GM19372 (cell line): Measurements from ENCODE around the gene KCNK7.

Source experiments
- ATAC-seq: cut with Tn5 transposase; IDR thresholded peaks from one replicate; pipeline ENCODE4 v1.9.1; 2021; ENCODE audit warnings: mild to moderate bottlenecking, low read depth, moderate library complexity; ENCODE audit not compliant: unreplicated experiment

KCNK7 gene

DNA sequence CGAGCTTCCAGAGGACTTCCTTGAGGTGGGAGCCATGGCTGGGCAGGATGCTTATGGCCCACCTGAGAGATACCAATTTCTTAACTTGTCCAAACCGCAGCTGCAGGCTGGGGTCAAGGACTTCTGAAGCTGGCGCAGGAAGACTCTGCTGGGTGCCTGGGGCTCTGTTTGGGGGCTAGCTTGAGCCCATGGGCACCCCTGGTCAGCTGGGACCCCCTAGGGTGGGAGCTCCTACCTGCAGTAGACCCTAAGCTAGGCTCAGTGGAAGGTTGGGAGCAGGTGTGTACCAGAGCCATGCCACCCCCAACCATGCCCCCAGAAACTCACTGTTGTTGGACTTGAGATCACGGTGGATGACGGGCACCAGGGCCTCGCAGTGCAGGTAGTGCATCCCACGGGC, 17.1 kb upstream of the KCNK7 start:
- no peak for ATAC-seq

DNA sequence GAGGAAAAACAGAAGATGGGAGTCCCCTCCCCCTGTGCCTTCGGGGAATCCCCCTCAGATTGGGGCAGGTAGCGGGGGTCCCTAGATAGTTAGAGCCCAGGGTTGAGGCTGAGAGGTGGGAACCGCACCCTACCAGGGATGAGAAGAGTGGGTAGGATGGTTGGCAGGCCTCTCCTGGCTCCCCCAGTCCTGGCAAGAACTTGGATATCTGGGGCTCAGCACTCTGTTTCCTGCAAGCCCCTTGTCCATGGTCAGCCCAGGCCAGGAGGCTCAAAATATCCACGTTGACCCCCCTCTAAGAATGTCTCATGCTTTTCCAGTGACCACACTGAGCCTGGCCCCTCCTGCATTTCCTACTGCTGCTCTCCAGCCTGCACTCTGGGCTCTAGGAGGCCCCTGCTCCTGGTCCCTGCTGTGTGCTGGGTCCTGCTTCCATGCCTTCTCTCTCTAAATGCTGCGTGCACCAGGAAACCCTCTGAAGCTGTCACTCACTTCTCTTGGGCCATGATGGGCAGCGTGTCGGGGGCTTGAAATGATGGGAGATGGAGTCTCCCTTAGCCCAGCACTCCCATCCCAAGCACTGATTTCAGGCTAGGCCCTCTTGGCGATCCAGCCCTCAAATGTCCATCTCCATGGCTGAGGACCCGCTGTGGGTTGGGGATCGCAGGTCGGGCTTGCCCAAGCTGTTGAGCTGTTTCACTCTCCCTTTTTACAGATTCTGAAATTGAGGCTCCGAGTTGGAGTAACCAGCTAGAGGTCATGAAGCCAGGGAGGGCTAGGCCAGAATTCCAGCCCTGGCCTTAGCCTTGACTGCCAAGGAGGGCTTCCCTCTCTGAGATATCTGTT, 16.4 kb upstream of the KCNK7 start:
- ATAC-seq = no peak

- ATAC-seq = no peak
Observed at GRCh38 chr11:65611028-65611757, 15.6 kb upstream of the KCNK7 start.

GRCh38 chr11:65610404-65610803, 14.8 kb upstream of the KCNK7 start:
- no peak for ATAC-seq

DNA sequence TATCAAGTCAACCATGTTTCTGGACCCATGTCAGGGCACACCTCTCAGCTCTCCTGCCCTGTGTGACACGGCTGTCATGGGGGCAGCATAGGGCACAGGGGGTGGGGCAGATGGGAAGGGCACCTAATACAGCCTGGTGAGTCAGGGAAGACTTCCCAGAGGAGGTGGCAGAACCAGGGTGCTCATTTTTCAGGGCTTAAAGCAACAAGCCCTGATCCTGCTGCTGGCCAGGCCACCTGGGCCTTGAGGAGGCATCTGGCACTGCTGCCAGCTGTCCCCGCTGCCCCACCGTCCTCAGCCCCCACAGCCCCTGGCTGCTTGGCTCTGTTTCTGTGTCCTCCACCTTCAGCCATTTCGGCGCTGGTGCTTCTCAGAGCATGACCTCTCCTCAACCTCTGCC, 14.1 kb upstream of the KCNK7 start:
- ATAC-seq = no peak

- no peak for ATAC-seq
Observed at GRCh38 chr11:65609229-65609628, 13.6 kb upstream of the KCNK7 start.

GRCh38 chr11:65607614-65608426, 12.2 kb upstream of the KCNK7 start:
- ATAC-seq = no peak

GRCh38 chr11:65606876-65607613, 11.4 kb upstream of the KCNK7 start:
- ATAC-seq = no peak

DNA sequence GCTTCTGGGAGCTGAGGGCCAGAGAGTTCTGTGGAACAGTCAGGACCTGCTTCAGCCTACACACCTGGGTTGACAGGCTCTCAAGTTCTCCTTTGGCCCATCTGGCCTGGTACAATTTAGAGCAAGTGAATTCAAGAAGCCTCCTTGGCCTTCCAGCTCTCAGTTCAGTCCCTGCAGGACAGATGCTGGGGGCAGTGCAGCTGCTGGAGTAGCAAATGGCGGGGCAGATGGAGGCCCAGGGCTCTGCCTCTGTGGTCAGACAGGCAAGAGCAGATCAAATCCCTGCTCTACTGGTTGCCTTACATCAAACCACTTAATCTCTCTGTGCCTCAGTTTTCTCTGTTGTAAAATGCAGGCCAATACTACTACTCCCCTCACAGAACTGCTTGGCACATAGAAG, 8.7 kb upstream of the KCNK7 start:
- no peak for ATAC-seq

DNA sequence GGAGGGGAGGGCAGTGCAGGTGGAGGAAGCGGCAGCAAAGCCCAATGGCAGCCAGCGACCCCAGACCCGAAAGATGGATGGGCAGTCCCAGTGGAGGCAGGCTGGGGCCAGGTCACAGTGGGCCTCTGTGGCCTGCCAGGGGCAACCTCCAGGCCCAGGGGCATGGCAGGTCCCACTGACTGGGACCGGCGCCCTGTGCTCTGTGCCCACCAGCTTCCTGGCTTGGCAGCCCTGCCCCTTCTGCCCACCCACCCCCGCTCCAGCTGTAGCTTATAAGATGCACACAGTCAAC, 4.3 kb upstream of the KCNK7 start:
- ATAC-seq = no peak

GRCh38 chr11:65599216-65599954, 3.8 kb upstream of the KCNK7 start:
- ATAC-seq = no peak

GRCh38 chr11:65598258-65598699, 2.7 kb upstream of the KCNK7 start:
- no peak for ATAC-seq

DNA sequence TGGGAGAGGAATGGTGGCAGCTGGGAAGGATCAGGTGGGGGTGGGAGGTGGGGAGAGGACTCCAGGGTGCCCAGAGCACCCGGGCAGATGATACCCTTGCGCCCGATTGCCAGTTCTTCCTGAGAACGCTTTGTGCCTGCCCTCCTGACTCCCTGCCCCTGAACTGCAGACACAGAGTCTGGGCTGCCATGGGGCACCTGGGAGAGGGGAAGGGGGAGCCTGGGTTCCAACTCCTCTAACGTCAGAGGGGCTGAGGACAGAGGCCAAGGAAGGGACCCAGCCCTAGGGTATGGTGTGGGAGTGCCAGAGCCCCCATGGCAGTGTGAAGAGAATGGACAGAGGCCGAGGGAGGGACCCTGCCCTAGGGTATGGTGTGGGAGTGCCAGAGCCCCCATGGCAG, 920 bp upstream of the KCNK7 start:
- ATAC-seq = no peak

- no peak for ATAC-seq
Observed at GRCh38 chr11:65595131-65595530, 469 bp downstream of the KCNK7 start.

- ATAC-seq = no peak
Observed at GRCh38 chr11:65593518-65594414, 1.8 kb downstream of the KCNK7 start.

GRCh38 chr11:65592858-65593517, 2.6 kb downstream of the KCNK7 start:
- no peak for ATAC-seq

DNA sequence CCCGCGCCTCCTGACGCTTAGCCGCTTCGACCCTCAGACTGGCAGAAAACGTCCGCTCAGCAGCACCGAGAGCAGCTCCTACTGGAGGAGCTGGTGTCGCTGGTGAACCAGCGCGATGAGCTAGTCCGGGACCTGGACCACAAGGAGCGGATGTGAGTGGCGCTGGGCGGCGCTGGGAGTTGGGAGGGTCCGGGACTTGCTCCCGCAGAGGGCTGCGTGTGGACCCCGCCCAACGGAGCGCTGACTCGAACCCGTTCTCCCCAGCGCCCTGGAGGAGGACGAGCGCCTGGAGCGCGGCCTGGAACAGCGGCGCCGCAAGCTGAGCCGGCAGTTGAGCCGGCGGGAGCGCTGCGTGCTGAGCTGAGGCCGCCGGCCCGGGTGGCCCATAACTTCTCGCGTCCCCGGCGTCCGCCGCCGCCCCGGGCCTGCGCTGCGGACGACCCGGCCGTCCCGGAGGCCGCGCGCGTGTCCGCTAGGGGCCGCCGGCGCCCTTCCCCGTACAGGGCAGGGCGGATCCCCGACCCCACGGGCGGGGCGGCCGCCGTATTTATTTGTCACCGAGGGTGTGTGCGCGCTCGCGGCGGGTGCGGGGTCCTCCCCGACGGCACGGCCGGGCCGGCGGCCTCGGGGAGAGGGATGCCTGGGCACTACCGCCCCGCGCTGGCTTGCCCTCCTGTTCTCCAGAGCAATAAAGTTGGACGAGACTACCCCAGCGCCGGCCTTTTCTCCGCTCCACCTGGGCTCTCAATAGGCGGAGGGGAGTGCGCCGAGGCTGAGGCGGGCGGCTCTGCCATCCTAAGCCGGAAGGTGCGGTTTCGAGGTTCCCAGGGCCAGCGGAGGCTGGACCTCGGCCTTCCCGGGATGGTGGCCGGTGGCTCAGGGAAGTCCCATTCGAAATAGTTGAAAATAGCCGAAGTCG, 3.4 kb downstream of the KCNK7 start:
- no peak for ATAC-seq
